K562 (cell line): ENCODE measurements around the gene CHD6.

ENCODE experiments used
- ARID2 ChIP-seq: fragments of 450-650 bp; IDR thresholded peaks from 2 replicates; pipeline ENCODE4 v1.6.1; 2017; ENCODE audit warnings: antibody characterized with exemption, mild to moderate bottlenecking
- EP300 ChIP-seq: IDR thresholded peaks from 2 replicates; pipeline ENCODE4 v1.6.1; 2012; ENCODE audit warnings: low read length, improper control_type of control experiment
- LEF1 ChIP-seq: fragments of 450-650 bp; IDR thresholded peaks from 2 replicates; pipeline ENCODE4 v1.6.1; 2016; ENCODE audit warnings: mild to moderate bottlenecking
- MXI1 ChIP-seq: IDR thresholded peaks from 2 replicates; pipeline ENCODE4 v1.6.1; 2011; ENCODE audit warnings: low read depth, mild to moderate bottlenecking, improper control_type of control experiment, low read length
- POLR2A ChIP-seq: fragments of 450-650 bp; conservative IDR thresholded peaks from 2 replicates; pipeline ENCODE4 v1.6.1; 2016
- SIN3B ChIP-seq: fragments of 450-650 bp; IDR thresholded peaks from 2 replicates; pipeline ENCODE4 v1.6.1; 2017; ENCODE audit warnings: low read depth, mild to moderate bottlenecking, moderate library complexity
- ZNF780A ChIP-seq: fragments of 250-450 bp; sonication (Bioruptor Pico); IDR thresholded peaks from 2 replicates; pipeline ENCODE4 v1.5.0; 2021; ENCODE audit warnings: mild to moderate bottlenecking
- TF ChIP-seq, protein P1 (sequence below): fragments of 450-650 bp; formaldehyde crosslinking; IDR thresholded peaks from 2 replicates; pipeline ENCODE4 v1.4.0; 2022; ENCODE audit warnings: mild to moderate bottlenecking, moderate library complexity

DNA sequence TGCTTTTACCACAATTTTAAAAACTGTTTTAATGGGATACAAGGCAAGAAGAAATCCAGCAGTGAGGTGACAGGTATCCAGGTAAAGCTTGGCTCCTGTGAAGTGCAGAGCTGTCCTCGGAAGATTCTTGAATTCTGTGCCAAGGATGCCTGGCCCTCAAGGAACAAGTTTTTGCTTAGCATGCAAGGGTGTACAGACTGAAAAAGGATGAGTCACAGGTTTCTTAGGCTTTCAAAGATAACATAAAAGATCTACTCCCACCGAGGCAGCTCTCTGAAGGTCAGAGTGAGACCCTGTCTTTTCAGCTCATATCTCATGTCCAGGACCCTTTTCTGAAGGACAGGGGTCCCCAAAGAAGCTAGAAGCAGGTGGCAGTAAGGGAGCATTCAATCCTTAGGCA is 83.3 kb downstream of the CHD6 start:
- TF ChIP-seq ZNF780A (CRISPR knock-in tag) (no peak), EP300 (no peak), MXI1 (no peak), LEF1 (no peak), SIN3B (no peak), ARID2 (no peak), POLR2A (no peak)
- TF ChIP-seq, protein P1, sequence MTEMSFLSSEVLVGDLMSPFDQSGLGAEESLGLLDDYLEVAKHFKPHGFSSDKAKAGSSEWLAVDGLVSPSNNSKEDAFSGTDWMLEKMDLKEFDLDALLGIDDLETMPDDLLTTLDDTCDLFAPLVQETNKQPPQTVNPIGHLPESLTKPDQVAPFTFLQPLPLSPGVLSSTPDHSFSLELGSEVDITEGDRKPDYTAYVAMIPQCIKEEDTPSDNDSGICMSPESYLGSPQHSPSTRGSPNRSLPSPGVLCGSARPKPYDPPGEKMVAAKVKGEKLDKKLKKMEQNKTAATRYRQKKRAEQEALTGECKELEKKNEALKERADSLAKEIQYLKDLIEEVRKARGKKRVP: no peak
